HG03139 (cell line): Measurements from ENCODE around the gene MZF1.
"Not testable (repeated sequence)": the region's sequence is repeated elsewhere in the genome, so short reads cannot be mapped to it uniquely, and the experiment has no call there.

Source experiments
- ATAC-seq: cut with Tn5 transposase; IDR thresholded peaks from one replicate; pipeline ENCODE4 v1.9.1; 2021; ENCODE audit not compliant: unreplicated experiment

Gene MZF1

GRCh38 chr19:58543826-58544590 is 29.1 kb downstream of the MZF1 start, which contains the start of gene TRIM28:
TSS of gene TRIM28 (plus strand) at chr19:58544064. CDS start at chr19:58544758, 694 bp downstream.
- peak; percentile 72 for ATAC-seq

DNA sequence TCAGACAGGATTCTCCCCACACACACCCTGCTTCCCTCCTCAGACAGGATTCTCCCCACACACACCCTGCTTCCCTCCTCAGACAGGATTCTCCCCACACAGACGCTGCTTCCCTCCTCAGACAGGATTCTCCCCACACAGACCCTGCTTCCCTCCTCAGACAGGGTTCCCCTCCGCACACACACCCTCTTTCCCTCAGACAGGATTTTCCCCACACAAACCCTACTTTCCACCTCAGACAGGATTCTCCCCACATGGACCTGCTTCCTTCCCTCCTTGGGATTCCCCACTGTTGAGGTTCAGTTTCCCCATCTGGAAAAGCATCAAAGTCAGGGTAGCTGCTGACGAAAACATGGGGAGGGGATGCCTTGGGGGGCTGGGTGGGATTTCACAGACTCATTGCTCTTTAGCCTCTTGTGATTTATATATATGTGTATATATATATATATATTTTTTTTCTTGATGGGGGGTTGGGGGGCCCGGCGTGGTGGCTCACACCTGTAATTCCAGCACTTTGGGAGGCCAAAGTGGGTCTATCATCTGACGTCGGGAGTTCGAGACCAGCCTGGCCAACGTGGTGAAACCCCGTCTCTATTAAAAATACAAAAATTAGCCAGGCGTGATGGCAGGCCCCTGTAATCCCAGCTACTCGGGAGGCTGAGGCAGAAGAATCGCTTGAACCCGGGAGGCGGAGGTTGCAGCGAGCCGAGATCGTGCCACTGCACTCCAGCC is 30.3 kb downstream of the MZF1 start:
- ATAC-seq, result not testable (repeated sequence)

- not testable (repeated sequence) for ATAC-seq
Measured at GRCh38 chr19:58539169-58539559, 34.0 kb downstream of the MZF1 start.

DNA sequence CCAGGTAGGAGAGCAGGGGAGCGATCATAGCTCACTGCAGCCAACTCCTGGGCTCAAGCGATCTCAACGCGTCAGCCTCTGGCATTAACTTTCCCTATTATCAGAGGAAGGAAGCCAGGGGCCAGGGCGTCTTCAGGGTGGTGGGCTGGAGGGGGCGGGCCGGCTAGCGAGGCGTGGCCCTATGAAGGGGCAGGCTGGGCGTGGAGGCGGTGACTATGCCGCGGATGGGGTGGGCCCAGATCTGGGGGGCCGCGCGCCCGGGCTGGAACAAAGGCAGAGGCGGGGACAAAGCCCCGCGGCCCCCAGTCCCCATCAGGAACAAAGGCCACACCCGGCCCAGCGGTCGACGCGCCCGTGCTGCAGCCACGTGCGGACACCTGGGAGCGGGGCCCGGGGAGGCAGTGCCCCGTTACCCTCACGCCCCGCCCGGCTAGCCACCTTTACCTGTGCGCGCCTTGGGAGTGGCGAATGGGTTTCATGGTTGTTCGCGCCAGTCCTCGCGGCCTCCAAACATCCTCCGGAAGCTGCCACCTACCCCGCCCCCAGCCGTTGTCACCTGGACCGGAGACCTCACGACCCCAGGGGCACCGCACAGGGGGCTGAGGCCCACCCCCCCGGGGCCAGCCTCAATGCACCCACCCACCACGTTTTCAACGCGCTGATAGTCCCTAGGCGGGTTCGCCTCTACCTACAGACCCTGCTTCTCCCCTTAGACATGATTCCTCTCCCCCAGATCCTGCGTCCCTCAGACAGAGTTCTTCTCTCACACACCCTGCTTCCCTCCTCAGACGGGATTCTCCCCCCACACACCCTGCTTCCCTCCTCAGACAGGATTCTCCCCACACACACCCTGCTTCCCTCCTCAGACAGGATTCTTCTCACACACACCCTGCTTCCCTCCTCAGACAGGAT is 34.6 kb downstream of the MZF1 start:
- no peak for ATAC-seq

GRCh38 chr19:58536852-58537798 is 36.0 kb downstream of the MZF1 start:
- ATAC-seq, result no peak

DNA sequence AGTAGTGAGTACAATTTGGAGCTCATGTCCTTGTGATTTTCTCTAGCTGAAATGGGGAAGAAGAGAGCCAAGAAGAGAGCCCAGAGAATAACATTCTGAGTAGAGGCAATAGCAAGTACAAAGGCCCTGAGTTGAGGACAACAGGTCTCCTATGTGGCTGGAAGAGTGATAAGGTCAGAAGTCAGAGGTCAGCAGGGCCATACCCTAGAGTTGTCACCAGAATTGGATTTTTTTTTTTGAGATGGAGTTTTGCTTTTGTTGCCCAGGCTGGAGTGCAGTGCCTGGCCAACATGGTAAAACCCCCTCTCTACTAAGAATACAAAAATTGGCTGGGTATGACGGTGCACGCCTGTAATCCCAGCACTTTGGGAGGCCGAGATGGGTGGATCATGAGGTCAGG is 37.3 kb downstream of the MZF1 start:
- no peak for ATAC-seq

DNA sequence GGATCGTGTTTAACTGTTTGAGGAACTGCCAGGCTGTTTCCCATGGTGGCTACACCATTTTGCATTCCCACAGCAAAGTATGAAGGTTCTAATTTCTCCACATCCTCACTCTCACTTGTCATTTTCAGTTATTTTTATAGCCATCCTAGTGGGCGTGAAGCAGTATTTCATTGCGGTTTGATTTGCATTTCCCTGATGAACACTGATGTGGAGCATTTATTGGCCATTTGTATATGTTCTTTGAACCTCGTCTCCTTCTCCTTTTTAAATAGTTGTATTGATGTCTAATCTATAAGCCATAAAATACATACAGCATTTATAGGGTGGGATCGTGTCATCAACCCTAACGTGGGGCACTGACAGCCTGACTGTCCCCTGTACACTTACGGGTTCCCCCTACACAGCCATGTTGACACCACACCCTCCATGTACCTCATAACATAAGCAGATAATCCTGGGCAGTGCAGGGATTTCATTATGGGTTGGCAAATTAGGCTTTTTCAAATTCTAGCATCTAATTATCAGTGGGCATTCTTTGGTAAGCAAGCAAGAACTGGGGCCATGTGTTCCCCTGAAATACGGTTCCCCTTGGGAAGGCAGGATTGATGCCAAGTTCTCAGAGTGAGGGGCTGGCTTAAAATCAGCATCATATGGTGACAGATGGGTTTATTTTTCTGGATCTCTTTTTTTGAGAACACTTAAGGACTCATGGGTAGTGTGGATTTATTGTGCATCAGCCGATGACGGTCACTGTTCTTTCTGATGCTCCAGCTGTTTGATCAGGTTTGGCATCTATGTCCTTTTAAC is 41.9 kb downstream of the MZF1 start:
- ATAC-seq, result no peak

GRCh38 chr19:58529405-58529804 is 43.7 kb downstream of the MZF1 start:
- ATAC-seq, result no peak

GRCh38 chr19:58522709-58523108 is 50.4 kb downstream of the MZF1 start:
- ATAC-seq, result no peak

GRCh38 chr19:58521651-58522050 is 51.5 kb downstream of the MZF1 start:
- ATAC-seq, result no peak

- ATAC-seq, result no peak
Measured at GRCh38 chr19:58520257-58520599, 52.9 kb downstream of the MZF1 start.

- peak; percentile 62 for ATAC-seq
Measured at GRCh38 chr19:58519355-58520256, 53.5 kb downstream of the MZF1 start, which contains the start of gene ZBTB45. TSS of gene ZBTB45 (minus strand) at chr19:58519810. CDS start at chr19:58517673, 2,137 bp downstream.

DNA sequence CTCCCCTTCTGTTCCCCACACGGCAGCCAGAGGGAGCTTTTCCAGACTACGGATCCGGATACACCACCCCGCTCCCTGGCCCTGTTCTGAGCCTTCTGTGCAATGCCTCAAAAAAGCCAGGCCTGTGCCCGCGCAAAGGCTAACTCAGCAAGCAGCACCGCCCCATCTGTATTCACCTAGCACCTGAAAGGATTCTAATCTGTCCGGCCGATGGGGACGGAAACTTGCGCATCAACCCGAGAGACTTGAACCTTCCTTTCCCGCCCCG is 54.1 kb downstream of the MZF1 start:
- ATAC-seq, result peak; percentile 12

DNA sequence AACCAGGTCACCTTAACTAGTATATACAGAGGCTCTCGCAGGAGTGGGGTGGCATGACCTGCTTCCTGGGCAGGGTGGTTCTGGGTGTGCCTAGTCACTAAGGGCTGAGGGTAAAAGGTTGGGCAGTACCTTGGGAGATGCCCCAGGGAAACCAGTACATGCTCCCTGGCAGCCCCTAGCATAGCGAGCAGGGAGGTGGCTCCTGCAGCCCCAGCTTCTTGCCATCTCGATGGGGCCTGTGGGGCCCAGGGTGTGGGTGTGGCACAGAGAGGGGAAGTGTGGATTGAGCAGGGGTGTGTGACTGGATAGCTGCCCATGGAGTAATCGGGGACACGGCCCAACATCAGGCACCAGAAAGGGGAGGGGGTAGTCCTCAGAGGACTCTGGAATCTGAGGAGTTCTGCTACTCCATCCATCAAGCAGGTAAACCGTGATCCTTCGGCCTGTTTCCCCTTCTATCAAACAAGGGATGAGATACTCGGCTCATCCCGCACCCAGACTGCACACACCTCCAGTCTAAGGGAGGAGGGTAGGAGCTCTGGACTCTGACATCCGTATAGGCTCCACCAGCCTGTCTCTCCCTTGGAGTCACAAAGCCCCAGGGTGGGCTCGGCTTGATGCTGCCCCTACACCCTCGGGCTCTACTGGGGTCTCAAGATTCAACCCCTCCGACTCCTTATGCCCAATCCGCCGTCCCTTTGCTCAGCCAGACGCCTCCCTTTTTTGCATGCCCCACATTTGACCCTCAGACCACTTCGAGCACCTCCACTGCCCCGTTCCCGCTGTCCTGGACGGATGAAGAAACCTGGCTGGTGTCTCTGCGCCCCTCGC is 54.7 kb downstream of the MZF1 start:
- ATAC-seq, result no peak

DNA sequence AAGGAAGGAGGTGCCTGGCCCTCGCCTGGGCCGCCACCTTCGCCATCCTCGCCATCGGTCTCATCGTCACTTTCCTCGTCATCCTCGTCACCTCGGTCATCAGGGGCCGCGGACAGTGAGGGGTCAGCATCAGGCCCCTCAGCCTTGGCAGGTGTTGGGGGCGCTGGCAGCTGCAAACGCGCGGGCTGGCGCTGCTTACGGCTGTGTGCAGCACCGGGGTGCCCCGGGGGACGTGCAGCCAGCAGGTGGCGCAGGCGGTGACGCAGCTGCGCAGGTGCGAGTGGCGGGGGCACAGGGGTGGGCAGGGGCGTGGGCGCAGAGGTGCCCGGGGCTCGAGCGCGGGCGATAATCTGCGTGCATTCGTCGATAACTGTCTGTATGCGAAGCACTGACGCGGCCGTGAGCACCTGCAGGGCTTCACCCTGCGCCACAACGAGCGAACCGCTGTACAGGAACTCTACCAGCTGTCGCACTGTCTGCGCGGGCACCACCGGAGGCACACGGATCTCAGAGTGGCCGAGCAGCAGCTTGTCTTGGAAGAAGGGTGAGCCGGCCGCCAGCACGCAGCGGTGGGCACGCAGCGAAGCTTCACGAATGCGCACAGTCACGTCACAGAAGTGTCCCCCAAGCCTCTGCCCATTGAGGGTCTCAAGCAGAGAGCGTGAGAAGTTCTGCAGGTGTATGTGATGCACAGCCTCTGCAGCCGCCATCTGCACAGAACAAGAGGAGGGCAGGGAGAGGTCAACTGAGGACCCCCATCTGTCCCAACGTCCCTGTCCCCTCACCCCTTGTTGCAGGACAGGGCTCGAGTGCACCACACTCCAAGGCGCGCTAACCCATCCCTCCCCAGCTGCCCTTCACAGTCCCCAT is 55.9 kb downstream of the MZF1 start:
- ATAC-seq, result no peak

GRCh38 chr19:58516246-58516836 is 56.8 kb downstream of the MZF1 start:
- ATAC-seq, result no peak
